MM.1S (cell line): ENCODE results near the gene CMIP.

Experiments
- DNase-seq: peaks from one replicate; pipeline ENCODE4 v3.0.0-alpha.2; 2015
- H2AFZ ChIP-seq: fragments of 300-600 bp; sonication (generic); 2 replicates; pipeline ENCODE4 v1.6.0; 2016; ENCODE audit warnings: antibody characterized with exemption, low read length
- H3F3A ChIP-seq: fragments of 300-600 bp; sonication (generic); 2 replicates; pipeline ENCODE4 v1.6.1; 2016; ENCODE audit warnings: mild to moderate bottlenecking, antibody characterized with exemption, low read length, moderate library complexity, mixed read lengths; ENCODE audit not compliant: insufficient read depth
- H3K27ac ChIP-seq: fragments of 300-600 bp; sonication (generic); 2 replicates; pipeline ENCODE4 v1.5.1; 2016; ENCODE audit warnings: mild to moderate bottlenecking, low read length
- H3K27me3 ChIP-seq: fragments of 300-600 bp; sonication (generic); replicated peaks from 2 replicates; pipeline ENCODE4 v1.6.0; 2016; ENCODE audit warnings: low read length; ENCODE audit not compliant: insufficient read depth
- H3K36me3 ChIP-seq: fragments of 300-600 bp; sonication (generic); replicated peaks from 2 replicates; pipeline ENCODE4 v1.6.1; 2016; ENCODE audit warnings: mild to moderate bottlenecking, low read length, mixed read lengths; ENCODE audit not compliant: insufficient read depth
- H3K4me1 ChIP-seq: fragments of 300-600 bp; sonication (generic); 2 replicates; pipeline ENCODE4 v1.6.1; 2016; ENCODE audit warnings: low read length, mixed read lengths
- H3K4me2 ChIP-seq: fragments of 300-600 bp; sonication (generic); 2 replicates; pipeline ENCODE4 v1.6.0; 2016; ENCODE audit warnings: low read depth, low read length
- H3K4me3 ChIP-seq: fragments of 300-600 bp; sonication (generic); 2 replicates; pipeline ENCODE4 v1.5.1; 2016; ENCODE audit warnings: low read length, mixed read lengths
- H3K79me2 ChIP-seq: fragments of 300-600 bp; sonication (generic); 2 replicates; pipeline ENCODE4 v1.6.1; 2016; ENCODE audit warnings: mixed run types, low read length, mixed read lengths
- H3K9ac ChIP-seq: fragments of 300-600 bp; sonication (generic); 2 replicates; pipeline ENCODE4 v1.6.1; 2016; ENCODE audit warnings: low read length, mixed read lengths
- H3K9me2 ChIP-seq: fragments of 300-600 bp; sonication (generic); replicated peaks from 2 replicates; pipeline ENCODE4 v1.6.1; 2016; ENCODE audit warnings: mild to moderate bottlenecking, low read length, mixed read lengths; ENCODE audit not compliant: insufficient read depth
- H3K9me3 ChIP-seq: fragments of 300-600 bp; sonication (generic); replicated peaks from 2 replicates; pipeline ENCODE4 v1.6.1; 2016; ENCODE audit warnings: mild to moderate bottlenecking, low read length, mixed read lengths; ENCODE audit not compliant: insufficient read depth
- H4K20me1 ChIP-seq: fragments of 300-600 bp; sonication (generic); 2 replicates; pipeline ENCODE4 v1.6.1; 2016; ENCODE audit warnings: mild to moderate bottlenecking, low read length, moderate library complexity, mixed read lengths; ENCODE audit not compliant: insufficient read depth
- CTCF ChIP-seq: fragments of 300-600 bp; sonication (generic); IDR thresholded peaks from 2 replicates; pipeline ENCODE4 v1.5.1; 2016; ENCODE audit warnings: antibody characterized with exemption, low read length, mixed read lengths
- EZH2 ChIP-seq: fragments of 300-600 bp; sonication (generic); optimal IDR thresholded peaks from 2 replicates; pipeline ENCODE3; 2017; ENCODE audit warnings: low read depth, mild to moderate bottlenecking, antibody characterized with exemption, low read length, mixed read lengths
- EZH2phosphoT487 ChIP-seq: fragments of 300-600 bp; sonication (generic); IDR thresholded peaks from 2 replicates; pipeline ENCODE4 v1.6.1; 2018; ENCODE audit warnings: antibody characterized with exemption, low read length

Gene CMIP

GRCh38 chr16:81713796-81714195, 269.2 kb downstream of the CMIP start:
- no peaks in the 10 kb centered on the region for H3K9me2 ChIP-seq
- H3K4me3 ChIP-seq, result no peak overlapping the region
- H3K27me3 ChIP-seq, result no peaks in the 10 kb centered on the region
- H3K4me2 ChIP-seq, result no peak overlapping the region
- H3K9me3 ChIP-seq, result no peaks in the 10 kb centered on the region
- no peak overlapping the region for H3K27ac ChIP-seq
- TF ChIP-seq EZH2, result no peak
- TF ChIP-seq EZH2phosphoT487, result no peak
- no peak for TF ChIP-seq CTCF
- DNase-seq, result no peak
- no peaks in the 10 kb centered on the region for H3K36me3 ChIP-seq
- peaks cover 22% of the 10 kb centered on the region for H3F3A ChIP-seq
- H3K9ac ChIP-seq, result no peak overlapping the region
- no peaks in the 10 kb centered on the region for H4K20me1 ChIP-seq
- peaks cover 9% of the 10 kb centered on the region for H3K4me1 ChIP-seq
- no peak overlapping the region for H2AFZ ChIP-seq
- H3K79me2 ChIP-seq, result no peaks in the 10 kb centered on the region

GRCh38 chr16:81714583-81714982, 270.0 kb downstream of the CMIP start:
- Histone ChIP-seq H3K36me3 (no peaks in the 10 kb centered on the region), H3K4me3 (no peak overlapping the region), H3K9me3 (no peaks in the 10 kb centered on the region), H2AFZ (no peak overlapping the region), H3K27ac (peak overlapping the region; percentile 99), H3K9ac (peak overlapping the region; percentile 34), H4K20me1 (no peaks in the 10 kb centered on the region), H3K79me2 (no peaks in the 10 kb centered on the region), H3K9me2 (no peaks in the 10 kb centered on the region), H3F3A (peaks cover 22% of the 10 kb centered on the region), H3K27me3 (no peaks in the 10 kb centered on the region), H3K4me1 (peaks cover 9% of the 10 kb centered on the region), H3K4me2 (peak overlapping the region; percentile 30; the same call in 1 of the 2 replicates)
- TF ChIP-seq EZH2, result no peak
- no peak for DNase-seq

- peak overlapping the region; percentile 64 for H3K9ac ChIP-seq
- peak overlapping the region; percentile 48 for H3K4me3 ChIP-seq
- peaks cover 9% of the 10 kb centered on the region for H3K4me1 ChIP-seq
- H2AFZ ChIP-seq, result no peak overlapping the region
- no peaks in the 10 kb centered on the region for H3K36me3 ChIP-seq
- H3K27ac ChIP-seq, result peak overlapping the region; percentile 99
- H3K79me2 ChIP-seq, result no peaks in the 10 kb centered on the region
- H4K20me1 ChIP-seq, result no peaks in the 10 kb centered on the region
- no peaks in the 10 kb centered on the region for H3K9me2 ChIP-seq
- no peaks in the 10 kb centered on the region for H3K27me3 ChIP-seq
- DNase-seq, result peak; percentile 78
- H3K9me3 ChIP-seq, result no peaks in the 10 kb centered on the region
- H3F3A ChIP-seq, result peaks cover 22% of the 10 kb centered on the region
- peak overlapping the region; percentile 96 for H3K4me2 ChIP-seq
- no peak for TF ChIP-seq CTCF
- TF ChIP-seq EZH2, result no peak
- TF ChIP-seq EZH2phosphoT487, result no peak
Measured at GRCh38 chr16:81715358-81716196, 271.0 kb downstream of the CMIP start.
